Astrocyte (in vitro differentiated cells and primary cell): ENCODE measurements around the gene MED15. TPM values are rescaled to one million over a fixed set of nuclear protein-coding genes. Genes with fewer than 3 reads are reported as not detected.

ENCODE experiments used
- DNase-seq: peaks from one replicate; pipeline ENCODE4 v3.0.0-alpha.2; 2010; ENCODE audit warnings: low read depth
- FAIRE-seq: peaks from 2 replicates; lab custom pipeline; 2011; peaks lifted over from hg19 to GRCh38; lab: Jason Lieb, UNC
- H2AFZ ChIP-seq: 2 replicates; pipeline ENCODE4 v1.6.0; 2012; ENCODE audit warnings: low read depth, low read length, inconsistent platforms
- H3K27ac ChIP-seq: 2 replicates; pipeline ENCODE4 v1.5.1; 2011; ENCODE audit warnings: low read depth, low read length, inconsistent platforms
- H3K27me3 ChIP-seq: 2 replicates; pipeline ENCODE4 v1.6.0; 2011; ENCODE audit warnings: low read length, inconsistent platforms; ENCODE audit not compliant: insufficient read depth
- H3K36me3 ChIP-seq: 2 replicates; pipeline ENCODE4 v1.5.1; 2011; ENCODE audit warnings: low read length, inconsistent platforms; ENCODE audit not compliant: insufficient read depth
- H3K4me1 ChIP-seq: 2 replicates; pipeline ENCODE4 v1.5.1; 2011; ENCODE audit warnings: low read length, inconsistent platforms; ENCODE audit not compliant: insufficient read depth
- H3K4me2 ChIP-seq: 2 replicates; pipeline ENCODE4 v1.6.0; 2012; ENCODE audit warnings: low read length, inconsistent platforms
- H3K4me3 ChIP-seq: 2 replicates; pipeline ENCODE4 v1.5.1; 2011; ENCODE audit warnings: low read depth, mild to moderate bottlenecking, low read length, inconsistent platforms; ENCODE audit not compliant: insufficient read depth
- H3K79me2 ChIP-seq: 2 replicates; pipeline ENCODE4 v1.6.0; 2012; ENCODE audit warnings: mild to moderate bottlenecking, low read length, inconsistent platforms; ENCODE audit not compliant: insufficient read depth
- H3K9ac ChIP-seq: 2 replicates; pipeline ENCODE4 v1.6.0; 2012; ENCODE audit warnings: mild to moderate bottlenecking, low read length, inconsistent platforms
- H3K9me3 ChIP-seq: 2 replicates; pipeline ENCODE4 v1.5.1; 2012; ENCODE audit warnings: low read depth, mild to moderate bottlenecking, low read length, inconsistent platforms; ENCODE audit not compliant: insufficient read depth
- H4K20me1 ChIP-seq: 2 replicates; pipeline ENCODE4 v1.6.0; 2012; ENCODE audit warnings: low read length, inconsistent platforms; ENCODE audit not compliant: insufficient read depth
- H3K27ac Mint-ChIP-seq: one replicate; pipeline ENCODE4 v1.8.0; 2021; ENCODE audit warnings: mild to moderate bottlenecking, mixed read lengths; ENCODE audit not compliant: unreplicated experiment
- H3K27me3 Mint-ChIP-seq: one replicate; pipeline ENCODE4 v1.8.0; 2021; ENCODE audit warnings: low read depth, mixed read lengths; ENCODE audit not compliant: unreplicated experiment
- H3K36me3 Mint-ChIP-seq: one replicate; pipeline ENCODE4 v1.8.0; 2021; ENCODE audit warnings: low read depth, mixed read lengths; ENCODE audit not compliant: unreplicated experiment
- H3K4me1 Mint-ChIP-seq: one replicate; pipeline ENCODE4 v1.8.0; 2021; ENCODE audit warnings: low read depth, mixed read lengths; ENCODE audit not compliant: unreplicated experiment
- H3K4me3 Mint-ChIP-seq: one replicate; pipeline ENCODE4 v1.8.0; 2021; ENCODE audit warnings: mild to moderate bottlenecking, moderate library complexity, mixed read lengths; ENCODE audit not compliant: unreplicated experiment
- H3K9me3 Mint-ChIP-seq: one replicate; pipeline ENCODE4 v1.8.0; 2021; ENCODE audit warnings: mild to moderate bottlenecking, mixed read lengths; ENCODE audit not compliant: unreplicated experiment
- EZH2 ChIP-seq: IDR thresholded peaks from 2 replicates; pipeline ENCODE4 v1.6.1; 2012; ENCODE audit warnings: mild to moderate bottlenecking, low read length, inconsistent platforms; ENCODE audit not compliant: insufficient read depth
- total RNA-seq: library from RNA; stranded (reverse); gene quantifications from 2 replicates; pipeline ENCODE4 v1.2.1, GENCODE V29; 2021
- TF ChIP-seq, protein P1 (sequence below): IDR thresholded peaks from 2 replicates; pipeline ENCODE4 v1.5.1; 2011; ENCODE audit warnings: low read depth, mild to moderate bottlenecking, inconsistent platforms, low read length, moderate library complexity; ENCODE audit not compliant: insufficient read depth

Gene MED15
- total RNA-seq, 1 donor from 2014 or later = 153 TPM

- DNase-seq = peak; percentile 99
- peak overlapping the region; percentile 57 for H3K4me3 Mint-ChIP-seq
- Histone ChIP-seq H3K9ac (peak overlapping the region; percentile 75), H3K4me1 (peaks cover 47% of the 10 kb centered on the region), H3K4me2 (peak overlapping the region; percentile 69), H3K4me3 (no peak overlapping the region), H3K27me3 (no peaks in the 10 kb centered on the region), H3K36me3 (peaks cover 54% of the 10 kb centered on the region), H3K79me2 (peaks cover 48% of the 10 kb centered on the region), H2AFZ (no peak overlapping the region), H3K9me3 (no peaks in the 10 kb centered on the region), H4K20me1 (peaks cover 93% of the 10 kb centered on the region), H3K27ac (peak overlapping the region; percentile 90)
- peak overlapping the region; percentile 96 for H3K27ac Mint-ChIP-seq
- peaks cover 51% of the 10 kb centered on the region for H3K4me1 Mint-ChIP-seq
- H3K9me3 Mint-ChIP-seq = no peaks in the 10 kb centered on the region
- no peaks in the 10 kb centered on the region for H3K27me3 Mint-ChIP-seq
- H3K36me3 Mint-ChIP-seq = peaks cover 31% of the 10 kb centered on the region
- TF ChIP-seq EZH2 = no peak
- TF ChIP-seq, protein P1, sequence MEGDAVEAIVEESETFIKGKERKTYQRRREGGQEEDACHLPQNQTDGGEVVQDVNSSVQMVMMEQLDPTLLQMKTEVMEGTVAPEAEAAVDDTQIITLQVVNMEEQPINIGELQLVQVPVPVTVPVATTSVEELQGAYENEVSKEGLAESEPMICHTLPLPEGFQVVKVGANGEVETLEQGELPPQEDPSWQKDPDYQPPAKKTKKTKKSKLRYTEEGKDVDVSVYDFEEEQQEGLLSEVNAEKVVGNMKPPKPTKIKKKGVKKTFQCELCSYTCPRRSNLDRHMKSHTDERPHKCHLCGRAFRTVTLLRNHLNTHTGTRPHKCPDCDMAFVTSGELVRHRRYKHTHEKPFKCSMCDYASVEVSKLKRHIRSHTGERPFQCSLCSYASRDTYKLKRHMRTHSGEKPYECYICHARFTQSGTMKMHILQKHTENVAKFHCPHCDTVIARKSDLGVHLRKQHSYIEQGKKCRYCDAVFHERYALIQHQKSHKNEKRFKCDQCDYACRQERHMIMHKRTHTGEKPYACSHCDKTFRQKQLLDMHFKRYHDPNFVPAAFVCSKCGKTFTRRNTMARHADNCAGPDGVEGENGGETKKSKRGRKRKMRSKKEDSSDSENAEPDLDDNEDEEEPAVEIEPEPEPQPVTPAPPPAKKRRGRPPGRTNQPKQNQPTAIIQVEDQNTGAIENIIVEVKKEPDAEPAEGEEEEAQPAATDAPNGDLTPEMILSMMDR = no peak
- peak; percentile 95 for FAIRE-seq
Measured at GRCh38 chr22:20569059-20570058, 61.9 kb downstream of the MED15 start.

DNA sequence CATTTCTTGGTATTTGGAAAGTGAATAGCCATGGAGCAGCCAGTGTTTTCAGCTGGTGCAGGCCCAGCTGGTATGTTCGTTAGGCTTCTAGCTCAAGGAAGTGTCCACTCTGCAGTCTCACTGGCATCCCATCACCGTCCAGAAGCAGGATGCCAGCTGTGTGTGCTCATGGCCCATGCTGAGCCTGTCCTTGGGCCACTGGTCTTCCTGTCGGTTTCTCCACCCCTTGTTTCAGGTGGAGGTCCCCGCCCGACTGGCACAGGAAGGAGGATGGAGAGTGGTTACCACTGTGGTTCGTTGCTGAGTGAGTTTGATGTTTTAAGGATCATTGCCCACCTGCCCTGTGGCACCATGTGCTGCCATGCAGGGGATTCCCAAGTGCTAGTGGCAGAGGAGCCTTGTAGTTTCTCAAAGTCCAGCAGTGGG, 63.7 kb downstream of the MED15 start:
- H4K20me1 ChIP-seq = peaks cover 92% of the 10 kb centered on the region
- H3K79me2 ChIP-seq = peaks cover 55% of the 10 kb centered on the region
- H3K27me3 ChIP-seq = no peaks in the 10 kb centered on the region
- no peaks in the 10 kb centered on the region for H3K9me3 ChIP-seq
- Mint-ChIP-seq H3K36me3 (peaks cover 30% of the 10 kb centered on the region), H3K27me3 (no peaks in the 10 kb centered on the region), H3K9me3 (no peaks in the 10 kb centered on the region), H3K4me1 (peaks cover 42% of the 10 kb centered on the region), H3K27ac (peak overlapping the region; percentile 34), H3K4me3 (no peak overlapping the region)
- no peak overlapping the region for H3K27ac ChIP-seq
- no peak for DNase-seq
- H2AFZ ChIP-seq = no peak overlapping the region
- H3K36me3 ChIP-seq = peaks cover 62% of the 10 kb centered on the region
- H3K4me2 ChIP-seq = no peak overlapping the region
- FAIRE-seq = no peak
- H3K4me3 ChIP-seq = no peak overlapping the region
- TF ChIP-seq, protein P1 = no peak
- TF ChIP-seq EZH2 = no peak
- H3K4me1 ChIP-seq = peaks cover 47% of the 10 kb centered on the region
- no peak overlapping the region for H3K9ac ChIP-seq
